ENCODE data around the gene SDHAF1.
"Not testable (repeated sequence)": the region's sequence is repeated elsewhere in the genome, so short reads cannot be mapped to it uniquely, and the experiment has no call there.

The SDHAF1 gene

DNA sequence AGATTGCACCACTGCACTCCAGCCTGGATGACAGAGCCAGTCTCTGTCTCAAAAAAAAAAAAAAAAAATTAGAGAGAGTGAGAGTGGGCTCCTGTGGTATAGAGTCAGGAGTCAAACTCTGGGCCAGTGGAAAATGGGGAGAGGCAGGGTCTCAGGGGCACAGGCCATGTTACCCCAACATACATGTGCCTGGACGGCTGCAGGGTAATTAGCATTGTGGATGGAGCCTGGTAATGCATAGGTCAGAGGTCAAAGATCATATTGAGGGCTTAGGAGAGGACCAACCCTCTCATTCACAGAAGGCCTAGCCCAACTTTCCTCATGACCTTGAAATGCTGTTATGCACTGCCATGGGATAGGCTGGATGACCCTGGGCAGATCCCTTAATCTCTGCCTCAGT is 30.6 kb downstream of the SDHAF1 start:
- no peak for DNase-seq

DNA sequence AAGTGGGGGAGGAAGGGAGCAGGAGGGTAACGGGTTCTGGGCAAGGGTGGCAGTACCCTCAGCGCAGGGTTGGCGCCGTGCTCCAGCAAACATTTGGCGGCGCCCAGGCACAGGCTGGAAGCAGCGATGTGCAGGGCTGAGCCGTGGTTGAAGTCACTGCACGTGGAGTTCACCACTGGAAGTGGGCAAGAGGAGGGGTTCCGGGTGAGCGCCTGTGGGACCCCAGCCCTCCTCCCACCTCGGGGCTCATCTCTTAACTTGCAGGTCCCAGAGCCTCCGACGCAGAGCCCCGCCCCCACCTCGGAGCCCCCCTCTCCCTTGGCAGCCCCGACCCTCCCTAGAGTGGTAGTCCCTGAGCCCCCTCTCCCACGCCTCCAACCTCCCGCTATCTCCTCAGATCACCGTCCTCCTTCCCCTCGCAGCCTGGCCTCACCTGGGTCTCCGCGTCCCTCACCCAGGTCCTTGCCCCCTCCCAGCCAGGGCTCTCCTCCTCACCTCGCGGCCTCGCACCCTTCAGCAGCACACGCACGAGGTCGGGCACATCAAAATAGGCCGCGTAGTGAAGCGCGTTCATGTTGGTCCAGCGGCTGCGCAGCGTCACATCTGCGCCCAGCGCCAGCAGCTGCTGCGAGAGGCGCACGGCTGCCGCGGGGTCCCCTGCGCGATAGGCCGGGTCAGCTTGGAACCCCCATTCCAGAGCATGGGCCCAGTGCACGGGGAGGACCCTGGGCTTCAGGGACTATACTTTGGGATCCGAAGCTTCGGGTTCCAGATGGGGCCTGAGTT is 31.3 kb downstream of the SDHAF1 start:
- no peak for DNase-seq

DNA sequence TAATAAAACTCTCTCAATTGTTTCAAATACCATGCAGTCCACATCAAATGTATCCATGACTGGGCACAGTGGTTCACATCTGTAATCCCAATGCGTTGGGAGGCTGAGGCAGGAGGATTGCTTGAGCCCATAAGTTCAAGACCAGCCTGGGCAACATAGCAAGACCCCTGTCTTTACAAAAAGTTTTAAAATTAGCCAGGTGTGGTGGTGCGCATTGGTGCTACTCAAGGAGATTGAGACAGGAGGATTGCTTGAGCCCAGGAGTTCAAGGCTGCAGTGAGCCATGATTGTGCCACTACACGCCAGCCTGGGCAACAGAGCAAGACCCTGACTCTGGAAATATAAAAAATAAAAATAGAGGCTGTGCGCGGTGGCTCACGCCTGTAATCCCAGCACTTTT is 32.7 kb downstream of the SDHAF1 start:
- DNase-seq, result no peak

DNA sequence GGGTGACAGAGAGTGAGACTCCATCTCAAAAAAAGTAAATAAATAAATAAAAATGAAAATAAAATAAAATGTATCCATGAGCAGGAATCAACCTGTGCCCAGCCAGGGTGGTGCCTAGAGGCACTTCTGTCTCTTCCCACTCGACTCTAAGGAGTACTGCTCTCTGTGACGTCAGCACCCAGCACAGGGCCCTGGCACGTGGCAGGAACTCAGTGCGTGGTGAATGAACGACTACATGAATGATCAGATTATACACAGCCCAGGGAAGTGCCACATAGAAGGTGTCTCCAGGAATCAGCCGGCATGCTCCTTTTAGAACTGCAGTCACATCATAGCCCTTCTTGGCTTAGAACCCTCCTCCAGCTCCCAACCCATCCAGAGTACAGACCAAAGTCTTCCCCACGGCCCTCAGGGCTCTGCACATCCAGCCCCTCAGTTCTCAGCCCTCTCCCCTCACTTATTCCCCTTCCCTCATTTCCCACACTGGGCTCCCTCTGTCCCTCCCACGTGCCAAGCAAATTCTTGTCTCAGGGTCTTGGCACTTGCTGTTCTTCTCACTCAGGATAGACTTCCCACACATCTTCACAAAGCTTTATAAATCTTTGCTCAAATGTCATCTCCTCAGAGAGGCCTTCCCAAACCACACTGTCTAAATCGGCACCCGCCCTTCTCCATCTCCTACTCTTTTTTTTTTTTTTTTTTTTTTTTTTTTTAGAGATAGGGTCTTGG is 33.5 kb downstream of the SDHAF1 start:
- DNase-seq, result no peak

DNA sequence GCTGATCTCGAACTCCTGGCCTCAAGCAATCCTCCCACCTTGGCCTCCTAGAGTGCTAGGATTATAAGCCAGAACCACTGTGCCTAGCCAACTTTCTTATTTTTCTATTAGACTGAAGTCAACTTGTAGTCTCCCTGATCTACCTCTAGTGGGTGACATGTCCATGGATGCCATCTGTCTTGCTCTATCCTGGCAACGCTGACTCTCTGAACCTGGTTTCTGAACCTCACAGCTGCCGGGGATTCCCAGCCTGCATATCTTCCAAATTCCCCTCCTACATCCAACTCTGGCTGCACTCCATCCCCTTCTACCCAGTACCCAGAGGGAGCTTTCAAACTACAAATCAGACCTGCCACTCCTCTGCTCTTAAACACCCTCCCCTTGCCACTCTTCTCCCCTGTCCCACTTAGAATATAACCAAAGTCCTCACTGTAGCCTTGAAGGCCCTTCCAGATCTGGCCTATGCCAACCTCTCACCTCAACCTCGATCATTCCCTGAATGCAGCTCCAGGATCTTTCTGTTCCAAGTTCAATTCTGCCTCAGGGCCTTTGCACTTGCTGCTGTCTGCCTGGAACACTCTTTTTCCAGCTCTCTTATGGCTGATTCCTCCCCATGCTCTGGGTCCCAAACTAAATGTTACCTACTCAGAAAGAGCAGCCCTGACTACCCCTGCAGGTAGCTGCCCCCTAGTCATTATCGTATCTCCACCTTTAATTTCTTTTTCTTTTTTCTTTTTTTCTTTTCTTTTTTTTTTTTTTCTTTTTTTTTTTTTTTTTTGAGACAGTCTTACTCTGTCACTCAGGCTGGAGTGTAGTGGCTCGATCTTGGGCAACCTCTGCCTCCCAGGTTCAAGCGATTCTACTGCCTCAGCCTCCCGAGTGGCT is 35.5 kb downstream of the SDHAF1 start:
- no peak for DNase-seq

DNA sequence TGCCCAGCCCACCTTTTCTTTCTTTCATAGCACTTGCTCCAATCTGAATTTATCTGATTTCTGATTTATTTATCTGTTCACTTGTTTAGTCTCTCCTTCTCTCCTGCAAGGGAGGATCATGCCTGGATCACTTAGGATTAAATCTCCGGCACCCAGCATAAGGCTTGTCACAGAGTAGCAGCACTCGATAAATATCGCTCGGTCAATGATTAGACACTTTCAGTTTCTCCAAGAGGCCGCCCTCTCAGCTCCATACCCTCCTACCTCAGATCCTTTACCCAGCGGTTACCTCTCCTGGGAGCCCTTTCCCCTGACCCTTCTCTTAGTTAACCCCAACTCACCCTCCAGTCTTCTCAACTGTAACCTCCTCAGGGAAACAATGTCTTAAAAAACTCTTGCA is 36.3 kb downstream of the SDHAF1 start:
- no peak for DNase-seq

DNA sequence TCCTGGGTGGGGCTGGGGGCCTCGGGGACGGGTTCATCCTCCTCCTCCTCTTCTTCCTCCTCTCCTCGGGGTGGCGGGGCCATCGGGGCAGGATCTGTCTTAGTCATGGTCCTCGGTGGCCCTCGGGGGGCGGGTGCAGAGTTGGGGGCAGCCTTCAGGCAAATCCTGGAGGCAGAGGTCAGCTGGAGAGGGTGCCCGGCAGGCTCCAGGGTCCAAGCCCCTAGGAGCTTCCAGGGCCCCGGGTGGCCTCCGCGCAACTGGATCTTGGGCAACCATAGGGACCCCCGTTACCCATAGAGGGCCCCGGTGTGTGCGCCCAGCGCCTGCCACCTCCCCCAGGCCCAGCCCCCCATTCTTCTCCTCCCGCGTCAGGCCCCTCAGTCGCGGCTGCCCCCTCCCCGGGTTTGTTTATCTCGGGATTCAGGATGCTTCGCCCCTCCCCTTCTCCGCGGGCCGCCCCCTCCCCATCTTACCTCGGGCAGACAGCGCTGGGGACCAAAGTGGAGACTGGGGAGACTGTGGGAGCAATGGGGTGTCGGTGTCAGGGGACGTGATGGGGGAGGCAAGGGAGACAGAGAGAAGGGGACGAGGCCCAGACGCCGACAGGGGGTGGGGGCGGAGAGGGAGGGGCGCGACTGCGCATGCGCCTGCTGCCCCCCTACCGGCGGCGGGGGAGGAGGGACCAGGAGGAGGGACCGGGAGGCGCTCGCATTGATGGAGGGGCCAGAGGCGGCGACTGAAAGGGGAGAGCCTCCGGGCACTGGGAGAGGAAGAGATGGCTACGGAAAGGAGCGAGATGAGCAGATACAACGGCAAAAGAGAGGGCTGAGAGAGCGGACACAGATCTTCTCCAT is 37.5 kb downstream of the SDHAF1 start, which contains the start of gene CLIP3:
CLIP3 (minus strand) TSS at position 623 of the 854 bp plus-strand sequence; CDS start at position 107, 516 bp downstream.
- peak in 1 of 2 donors; percentile 42 for DNase-seq

DNA sequence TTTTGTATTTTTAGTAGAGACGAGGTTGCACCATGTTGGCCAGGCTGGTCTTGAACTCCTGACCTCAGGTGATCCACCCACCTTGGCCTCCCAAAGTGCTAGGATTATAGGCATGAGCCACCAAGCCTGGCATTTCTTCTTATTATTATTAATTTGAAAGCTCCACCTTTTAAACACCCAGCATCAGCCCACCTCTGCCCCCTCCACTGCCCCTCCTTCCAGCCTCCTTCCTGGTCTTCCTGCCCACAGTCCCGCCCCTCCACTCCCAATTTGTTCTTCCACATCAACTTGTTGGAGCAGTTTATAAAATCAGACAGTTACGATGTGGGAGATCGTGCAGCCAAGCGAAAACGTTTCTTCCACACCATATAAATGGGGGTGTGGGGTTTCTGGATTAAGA is 45.5 kb downstream of the SDHAF1 start:
- DNase-seq, result no peak

DNA sequence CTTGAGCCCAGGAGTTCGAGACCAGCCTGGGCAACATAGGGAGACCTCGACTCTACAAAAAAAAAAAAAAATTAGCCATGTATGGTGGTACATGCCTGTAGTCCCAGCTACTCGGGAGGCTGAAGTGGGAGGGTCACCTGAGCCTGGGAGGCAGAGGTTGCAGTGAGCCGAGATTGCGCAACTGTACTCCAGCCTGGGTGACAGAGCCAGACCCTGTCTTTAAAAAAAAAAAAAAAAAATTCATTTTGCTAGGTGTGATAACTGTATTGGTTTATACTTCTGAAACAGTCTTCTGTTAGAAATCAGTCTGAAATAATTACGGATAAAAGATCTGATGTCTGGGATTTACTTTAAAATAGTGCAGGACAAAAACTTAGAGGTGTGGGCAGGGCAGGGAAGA is 46.1 kb downstream of the SDHAF1 start:
- DNase-seq, result not testable (repeated sequence)

DNA sequence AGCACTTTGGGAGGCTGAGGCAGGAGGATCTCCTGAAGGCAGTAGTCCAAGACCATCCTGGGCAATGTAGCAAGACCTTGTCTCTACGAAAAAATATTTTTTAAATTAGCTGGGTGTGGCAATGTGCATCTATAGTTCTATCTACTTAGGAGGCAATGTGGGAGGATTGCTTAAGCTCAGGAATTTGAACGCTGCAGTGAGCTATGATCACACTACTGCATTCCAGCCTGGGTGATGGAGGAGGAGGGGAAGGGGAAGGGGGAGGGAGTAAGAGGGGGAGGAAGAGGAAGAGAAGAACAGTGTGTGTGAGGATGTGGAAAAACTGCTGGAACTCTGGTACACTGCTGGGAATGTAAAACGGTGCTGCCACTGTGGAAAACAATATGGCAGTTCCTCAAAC is 46.8 kb downstream of the SDHAF1 start:
- no peak for DNase-seq

DNA sequence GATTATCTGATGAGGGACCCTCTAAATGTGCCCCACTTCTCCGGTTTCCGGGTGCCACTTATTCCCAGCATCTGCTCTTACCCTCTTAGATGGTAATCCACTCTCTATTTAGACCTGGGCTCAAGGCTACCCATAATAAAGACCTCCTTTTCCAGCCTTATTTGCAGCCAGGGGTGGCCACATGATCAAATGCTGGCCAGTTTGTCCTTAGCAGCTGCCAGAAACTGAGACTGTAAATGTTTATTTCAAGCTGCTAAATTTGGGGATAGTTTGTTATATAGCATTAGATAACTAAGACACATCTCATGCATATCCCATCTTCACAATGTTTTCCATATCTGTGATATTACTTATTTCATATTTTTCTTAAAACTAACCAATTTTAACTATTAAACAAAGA is 49.0 kb downstream of the SDHAF1 start:
- no peak for DNase-seq
